GM18909 (cell line): Measurements from ENCODE around the gene RRP1.

ENCODE experiments used
- ATAC-seq: cut with Tn5 transposase; IDR thresholded peaks from one replicate; pipeline ENCODE4 v1.9.1; 2021; ENCODE audit warnings: mild to moderate bottlenecking; ENCODE audit not compliant: unreplicated experiment, poor library complexity

RRP1 gene, protein sequence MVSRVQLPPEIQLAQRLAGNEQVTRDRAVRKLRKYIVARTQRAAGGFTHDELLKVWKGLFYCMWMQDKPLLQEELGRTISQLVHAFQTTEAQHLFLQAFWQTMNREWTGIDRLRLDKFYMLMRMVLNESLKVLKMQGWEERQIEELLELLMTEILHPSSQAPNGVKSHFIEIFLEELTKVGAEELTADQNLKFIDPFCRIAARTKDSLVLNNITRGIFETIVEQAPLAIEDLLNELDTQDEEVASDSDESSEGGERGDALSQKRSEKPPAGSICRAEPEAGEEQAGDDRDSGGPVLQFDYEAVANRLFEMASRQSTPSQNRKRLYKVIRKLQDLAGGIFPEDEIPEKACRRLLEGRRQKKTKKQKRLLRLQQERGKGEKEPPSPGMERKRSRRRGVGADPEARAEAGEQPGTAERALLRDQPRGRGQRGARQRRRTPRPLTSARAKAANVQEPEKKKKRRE

DNA sequence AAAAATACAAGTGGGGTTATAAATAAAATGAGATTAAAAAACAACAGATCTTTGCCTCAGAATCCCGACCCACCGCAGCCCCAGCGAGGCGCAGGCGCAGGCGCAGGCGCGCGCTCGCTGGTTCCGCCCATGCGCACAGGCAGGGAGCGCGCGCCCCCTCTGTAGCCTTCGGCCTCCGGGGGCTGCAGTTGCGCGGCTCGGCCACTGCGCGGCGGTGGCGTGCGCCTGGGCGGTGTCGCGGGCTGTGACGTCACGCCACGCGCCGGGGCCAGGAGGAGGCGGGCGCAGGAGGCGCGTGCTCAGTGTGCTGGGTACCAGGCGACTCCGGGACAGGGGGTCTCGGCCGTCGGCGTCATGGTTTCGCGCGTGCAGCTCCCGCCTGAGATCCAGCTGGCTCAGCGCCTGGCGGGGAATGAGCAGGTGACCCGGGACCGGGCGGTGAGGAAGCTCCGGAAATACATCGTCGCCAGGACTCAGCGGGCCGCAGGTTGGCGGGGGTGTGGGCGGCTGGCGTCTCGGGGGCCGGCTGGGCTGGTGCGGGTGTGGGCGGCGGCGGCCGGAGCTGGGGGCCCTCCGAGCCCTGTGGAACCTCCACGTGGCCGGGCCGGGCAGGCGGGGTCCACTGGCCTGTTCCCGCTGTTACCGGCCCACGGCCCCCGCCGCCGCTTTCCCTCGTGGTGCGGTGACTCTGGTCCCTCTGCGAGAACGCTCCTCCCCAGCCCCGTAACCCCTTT is at the start of gene RRP1:
Gene RRP1, plus strand, starts transcription at position 302 of the 734 bp plus-strand sequence. Its CDS starts 53 bp downstream, at position 355.
- peak; percentile 80 for ATAC-seq

DNA sequence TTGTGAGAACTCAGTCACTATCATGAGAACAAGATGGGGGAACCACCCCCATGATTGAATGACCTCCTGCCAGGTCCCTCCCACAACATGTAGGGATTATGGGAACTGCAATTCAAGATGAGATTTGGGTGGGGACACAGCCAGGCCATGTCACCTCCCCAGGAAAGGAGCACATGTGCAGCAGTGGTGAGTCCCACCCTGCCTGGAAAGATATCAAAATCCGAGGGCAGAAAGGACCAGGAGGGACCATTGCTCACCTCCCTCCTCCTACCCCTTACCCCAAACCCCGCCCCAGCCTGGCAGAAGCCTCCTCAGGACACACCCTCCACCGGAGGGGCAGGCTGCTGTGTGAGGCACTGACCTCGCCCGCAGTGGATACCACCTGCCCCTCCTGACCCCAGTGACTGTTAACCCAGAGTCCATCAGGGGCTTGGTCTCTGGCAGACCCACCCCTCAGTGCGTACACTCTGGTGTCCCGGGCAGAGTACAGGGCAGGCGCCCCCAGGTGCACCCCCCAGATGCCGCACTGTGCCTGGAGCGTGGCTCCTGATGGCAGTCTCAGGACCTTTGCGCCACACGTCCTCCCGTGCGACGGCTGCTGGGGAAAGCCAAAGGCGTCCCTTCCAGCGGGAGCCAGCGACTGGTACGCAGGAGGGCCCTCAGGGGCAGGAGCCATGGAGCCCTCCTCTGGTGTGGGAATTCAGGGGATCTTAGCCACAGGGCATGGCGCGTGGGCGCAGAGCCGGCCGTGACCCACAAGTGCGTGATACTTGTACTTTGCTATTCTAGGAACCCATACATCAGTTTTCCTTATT is 49.5 kb upstream of the RRP1 start:
- ATAC-seq = no peak

DNA sequence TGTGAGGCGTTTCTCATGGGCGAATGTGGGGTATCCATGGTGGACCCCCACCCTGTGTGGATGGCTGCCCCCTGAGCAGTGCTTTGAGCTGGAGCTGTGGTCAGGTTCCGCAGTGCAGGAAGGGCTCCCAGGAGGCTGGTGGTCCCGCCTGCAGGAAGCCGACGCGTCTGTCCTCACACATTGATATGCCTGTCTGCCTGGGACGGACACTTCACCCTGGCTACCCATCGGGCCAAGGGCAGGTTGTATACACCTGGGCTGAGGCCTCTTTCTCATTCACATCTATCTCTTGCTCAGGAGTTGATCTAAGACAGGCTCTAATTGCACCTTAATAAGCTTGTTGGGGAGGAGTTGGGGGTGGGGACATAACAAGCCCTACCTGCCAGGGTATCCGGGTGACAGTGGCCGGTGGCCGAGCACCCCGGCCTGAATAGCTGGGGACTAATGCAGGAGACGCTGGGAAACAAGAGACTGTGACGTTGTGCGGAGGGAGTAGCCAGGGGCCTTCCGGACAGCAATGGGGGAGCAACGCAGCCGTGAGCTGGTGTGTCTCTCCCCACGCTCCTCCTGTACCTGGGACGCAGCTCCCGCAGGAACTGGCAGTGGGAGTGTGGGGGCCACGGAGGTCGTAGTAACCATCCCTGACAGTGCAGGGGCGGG is 48.8 kb upstream of the RRP1 start:
- ATAC-seq = no peak

DNA sequence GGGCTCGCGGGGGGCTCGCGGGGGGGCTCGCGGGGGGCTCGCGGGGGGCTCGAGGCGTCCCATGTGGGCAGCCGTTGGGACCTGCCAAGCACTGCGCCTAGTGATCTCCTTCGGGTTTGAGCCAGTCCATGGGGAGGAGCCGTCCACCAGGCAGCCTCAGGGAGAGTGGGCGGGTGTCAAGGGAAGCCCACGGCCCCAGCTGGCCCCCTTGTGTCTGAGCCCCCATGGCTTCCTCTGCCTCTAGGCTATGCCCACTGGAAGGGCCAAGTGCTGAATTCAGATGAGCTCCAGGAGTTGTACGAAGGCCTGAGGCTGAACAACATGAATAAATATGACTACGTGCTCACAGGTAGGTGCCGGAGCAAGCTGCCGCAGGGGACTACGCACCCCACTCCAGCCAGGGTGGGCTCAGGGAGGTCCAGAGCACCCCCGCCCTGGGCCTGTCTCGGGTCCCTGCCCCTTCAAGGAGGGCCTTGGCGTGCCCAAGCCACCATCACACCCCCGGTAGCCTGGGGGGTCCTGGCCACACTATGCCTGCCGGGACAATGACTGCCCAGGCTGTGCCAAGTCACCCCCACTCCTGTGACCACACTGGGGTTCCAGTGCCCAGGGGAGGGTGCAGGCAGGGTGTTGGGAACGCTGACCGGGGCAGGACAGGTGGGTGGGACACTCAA is 47.8 kb upstream of the RRP1 start:
- ATAC-seq = no peak

DNA sequence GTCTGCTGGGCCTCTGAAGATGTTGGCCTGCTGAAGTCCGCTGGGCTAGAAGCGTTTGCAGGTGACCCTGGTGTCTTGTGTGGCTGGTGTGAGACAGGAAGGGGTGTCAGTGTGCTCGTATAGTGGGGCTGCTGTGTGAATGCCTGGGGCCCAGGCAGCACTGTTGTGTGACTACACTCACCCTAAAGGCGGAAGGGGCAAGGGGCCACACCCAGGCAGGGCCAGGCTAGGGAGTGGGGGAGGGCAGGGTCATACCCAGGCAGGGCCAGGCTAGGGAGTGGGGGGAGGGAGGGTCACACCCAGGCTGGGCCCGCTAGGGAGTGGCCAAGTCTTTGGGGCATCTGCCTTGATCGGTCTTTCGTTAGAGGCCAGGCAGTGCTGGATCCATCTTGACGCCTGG is 45.4 kb upstream of the RRP1 start:
- ATAC-seq = no peak

DNA sequence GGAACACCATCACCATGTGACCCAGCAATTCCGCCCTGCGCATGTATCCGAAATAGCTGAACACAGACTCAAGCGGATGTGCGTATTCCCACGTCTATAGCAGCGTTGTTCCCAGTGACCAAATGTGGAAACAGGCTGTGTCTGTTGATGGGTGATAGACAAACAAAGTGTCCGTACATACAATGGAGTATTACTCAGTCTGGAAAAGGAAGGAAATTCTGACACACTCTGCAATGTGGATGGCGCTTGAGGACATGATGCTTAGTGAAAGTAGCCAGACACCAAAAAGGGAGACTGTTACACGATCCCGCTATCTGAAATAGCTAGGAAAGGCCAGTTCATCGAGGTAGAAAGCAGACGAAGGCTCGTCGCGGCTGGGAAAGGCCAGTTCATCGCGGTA is 44.7 kb upstream of the RRP1 start:
- ATAC-seq = no peak

DNA sequence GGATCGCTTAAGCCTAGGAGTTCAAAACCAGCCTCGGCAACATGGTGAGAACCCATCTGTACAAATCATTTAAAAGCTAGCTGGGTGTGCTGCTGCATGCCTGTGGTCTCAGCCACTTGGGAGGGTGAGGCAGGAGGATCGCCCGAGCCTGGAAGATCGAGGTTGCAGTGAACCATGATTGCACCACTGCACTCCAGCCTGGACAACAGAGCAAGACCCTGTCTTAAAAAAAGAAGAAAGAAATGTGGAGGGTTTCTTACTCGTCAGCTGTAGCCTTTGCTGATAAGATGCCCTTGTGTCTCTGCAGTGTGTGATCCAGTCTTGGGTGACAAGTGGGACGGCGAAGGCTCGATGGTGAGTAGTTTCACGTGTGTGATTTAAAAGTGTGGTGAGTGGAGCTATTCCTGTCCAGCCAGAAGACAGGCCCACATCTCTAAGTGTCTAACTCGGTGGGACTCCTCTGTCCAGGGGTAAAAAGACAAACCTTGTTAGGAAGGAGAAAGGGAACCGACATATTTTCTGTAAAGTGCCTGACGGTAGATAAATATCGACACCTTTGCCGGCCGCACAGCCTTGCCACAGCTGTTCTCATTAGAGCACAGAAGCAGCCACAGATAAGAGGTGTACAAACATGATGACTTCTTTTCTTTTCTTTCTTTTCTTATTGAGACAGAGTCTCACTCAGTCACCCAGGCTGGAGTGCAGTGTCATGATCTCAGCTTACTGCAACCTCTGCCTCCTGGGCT is 43.4 kb upstream of the RRP1 start:
- no peak for ATAC-seq

DNA sequence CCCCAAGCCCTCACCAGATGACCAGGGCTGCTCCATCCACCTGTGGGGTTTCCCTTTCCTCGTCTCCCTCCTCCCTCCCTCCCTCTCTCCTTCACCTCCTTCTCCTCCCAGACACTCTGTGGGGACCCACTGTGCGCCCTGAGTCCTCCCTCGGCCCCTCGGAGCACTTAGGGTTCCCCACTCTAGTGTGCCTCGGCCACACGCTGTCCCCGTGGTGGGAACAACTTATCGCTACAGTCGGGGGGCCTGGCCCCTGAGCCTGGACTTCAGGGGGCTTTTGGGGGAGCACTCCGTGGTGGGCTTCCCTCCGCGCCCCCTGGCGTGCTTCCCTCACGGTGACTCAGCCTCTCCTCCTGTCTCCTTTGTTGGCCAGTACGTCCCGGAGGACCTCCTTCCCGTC is 40.8 kb upstream of the RRP1 start:
- ATAC-seq = no peak

DNA sequence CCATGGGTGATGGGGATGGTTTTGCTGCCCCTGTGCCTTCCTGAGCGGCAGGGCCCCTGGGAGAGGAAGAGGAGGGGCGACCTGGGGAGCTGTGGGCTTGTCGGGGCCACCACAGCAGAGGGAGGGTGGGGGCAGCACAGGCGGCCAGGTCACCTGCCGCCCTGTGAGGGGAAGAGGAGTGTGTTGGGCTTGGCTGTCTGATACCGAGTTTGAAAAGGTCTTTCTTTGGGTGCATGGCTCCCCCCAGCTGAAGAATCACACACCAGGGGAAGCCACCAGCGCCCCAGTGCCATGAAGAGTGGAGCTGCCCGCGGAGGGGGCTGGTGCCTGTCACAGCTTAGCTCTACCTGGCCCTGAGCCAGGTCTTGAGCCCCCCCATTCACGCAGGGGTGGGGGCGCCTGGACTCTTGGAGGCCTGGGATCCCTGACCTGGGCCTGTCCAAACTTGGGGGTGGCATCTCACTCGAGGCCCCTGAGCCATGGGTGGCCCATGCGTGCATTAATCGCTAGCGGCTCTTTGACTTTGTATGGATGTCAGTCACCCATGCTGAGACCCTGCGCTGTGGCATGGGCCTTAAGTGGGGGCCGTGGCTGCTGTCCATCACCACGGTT is 39.6 kb upstream of the RRP1 start:
- ATAC-seq = no peak

DNA sequence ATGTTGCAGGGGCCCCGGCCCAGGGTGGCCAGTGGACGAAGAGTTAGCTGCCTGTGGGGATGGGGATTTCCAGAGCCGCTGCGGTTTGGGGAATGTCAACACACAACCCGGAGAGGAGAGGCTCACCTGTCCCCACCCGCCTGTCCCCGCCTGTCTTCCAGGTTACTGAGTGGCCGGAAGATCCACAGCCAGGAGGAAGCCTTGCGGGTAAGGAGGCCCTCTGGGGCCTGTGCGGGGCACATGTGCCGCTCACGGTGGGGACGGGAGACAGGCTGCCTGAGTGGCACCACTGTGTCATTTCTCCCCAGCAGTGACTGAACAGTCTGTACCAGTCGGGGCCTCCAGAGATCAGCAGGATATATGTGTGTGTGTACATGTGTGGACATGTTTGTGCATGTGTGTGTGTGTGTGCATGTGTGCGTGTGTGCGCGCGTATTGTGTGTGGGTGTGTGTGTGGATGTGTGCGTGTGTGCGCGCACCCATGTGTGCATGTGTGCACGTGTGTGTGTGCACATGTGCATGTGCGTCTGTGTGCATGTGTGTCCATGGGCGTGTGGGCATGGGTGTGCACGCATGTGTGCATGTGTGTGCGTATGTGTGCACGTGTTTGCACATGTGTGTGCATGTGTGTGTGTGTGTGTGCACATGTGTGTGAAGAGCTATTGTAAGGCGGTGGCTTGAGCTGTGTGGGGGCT is 38.9 kb upstream of the RRP1 start:
- ATAC-seq = no peak

DNA sequence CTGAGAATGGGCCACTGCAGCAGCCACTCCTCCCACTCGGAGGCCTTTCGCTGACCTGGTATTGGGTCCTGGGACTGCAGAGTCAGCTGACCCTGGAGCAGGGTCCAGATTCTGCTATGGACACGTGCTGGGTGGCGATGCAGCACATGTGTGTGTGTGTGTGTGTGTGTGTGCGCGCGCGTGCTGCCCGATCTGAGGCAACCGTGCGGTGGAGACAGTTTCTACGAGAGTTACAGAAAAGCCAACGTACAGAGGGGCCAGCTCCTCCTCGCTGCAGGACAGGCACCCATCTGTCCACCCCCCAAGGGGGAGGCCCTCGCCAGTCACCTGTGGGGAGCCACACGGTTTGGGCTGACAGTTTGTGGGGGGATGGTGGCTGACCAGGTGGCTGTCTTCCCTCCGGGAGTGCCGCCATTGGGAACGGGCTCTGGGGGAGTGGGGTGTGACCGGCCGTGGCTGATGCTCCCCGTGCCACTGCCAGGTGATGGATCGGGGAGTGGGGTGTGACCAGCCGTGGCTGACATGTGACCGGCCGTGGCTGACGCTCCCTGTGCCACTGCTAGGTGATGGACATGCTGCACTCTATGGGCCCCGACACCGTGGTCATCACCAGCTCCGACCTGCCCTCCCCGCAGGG is 37.3 kb upstream of the RRP1 start:
- ATAC-seq = no peak

DNA sequence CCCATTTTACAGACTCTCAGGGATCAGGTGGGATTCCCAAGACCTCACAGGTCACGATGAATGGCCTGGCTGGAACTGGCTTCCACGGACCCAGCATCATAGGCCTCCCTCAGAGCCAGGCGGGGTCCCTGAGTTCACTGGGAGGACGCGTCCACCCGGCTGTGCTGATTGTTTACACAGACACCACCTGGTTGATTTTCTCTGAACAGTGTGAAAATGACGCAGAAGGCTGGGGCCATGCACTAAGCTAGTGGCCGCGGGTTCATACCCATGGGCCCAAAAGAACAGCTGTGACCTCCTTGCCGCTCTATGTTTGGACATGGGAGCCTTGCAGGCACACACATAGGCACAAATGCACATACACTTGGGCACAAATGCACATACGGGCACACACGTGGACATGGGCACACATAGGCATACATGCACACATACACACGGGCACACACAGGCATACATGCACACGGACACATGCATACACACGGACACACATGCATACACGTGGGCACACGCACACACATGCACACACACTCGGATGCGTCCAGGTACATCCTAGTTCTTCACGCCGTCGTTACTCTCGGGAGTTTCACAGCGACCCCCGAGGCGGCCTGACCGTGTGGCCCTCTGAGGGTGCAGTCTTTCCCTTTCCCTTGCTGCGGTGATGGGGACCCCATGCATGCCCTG is 36.5 kb upstream of the RRP1 start:
- ATAC-seq = no peak

DNA sequence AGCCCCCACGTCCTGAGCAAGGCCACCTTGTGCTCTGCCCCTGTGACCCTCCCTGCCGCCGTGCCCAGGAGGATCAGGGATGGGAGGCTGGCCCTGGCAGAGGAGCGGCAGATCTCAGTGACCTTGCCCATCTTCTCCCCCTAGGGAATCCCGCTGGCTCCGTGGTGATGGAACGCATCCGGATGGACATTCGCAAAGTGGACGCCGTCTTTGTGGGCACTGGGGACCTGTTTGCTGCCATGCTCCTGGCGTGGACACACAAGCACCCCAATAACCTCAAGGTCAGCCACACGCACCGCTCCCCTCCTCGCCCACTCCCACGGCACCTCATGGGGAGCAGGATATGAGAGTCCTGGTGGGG is 36.0 kb upstream of the RRP1 start:
- no peak for ATAC-seq

DNA sequence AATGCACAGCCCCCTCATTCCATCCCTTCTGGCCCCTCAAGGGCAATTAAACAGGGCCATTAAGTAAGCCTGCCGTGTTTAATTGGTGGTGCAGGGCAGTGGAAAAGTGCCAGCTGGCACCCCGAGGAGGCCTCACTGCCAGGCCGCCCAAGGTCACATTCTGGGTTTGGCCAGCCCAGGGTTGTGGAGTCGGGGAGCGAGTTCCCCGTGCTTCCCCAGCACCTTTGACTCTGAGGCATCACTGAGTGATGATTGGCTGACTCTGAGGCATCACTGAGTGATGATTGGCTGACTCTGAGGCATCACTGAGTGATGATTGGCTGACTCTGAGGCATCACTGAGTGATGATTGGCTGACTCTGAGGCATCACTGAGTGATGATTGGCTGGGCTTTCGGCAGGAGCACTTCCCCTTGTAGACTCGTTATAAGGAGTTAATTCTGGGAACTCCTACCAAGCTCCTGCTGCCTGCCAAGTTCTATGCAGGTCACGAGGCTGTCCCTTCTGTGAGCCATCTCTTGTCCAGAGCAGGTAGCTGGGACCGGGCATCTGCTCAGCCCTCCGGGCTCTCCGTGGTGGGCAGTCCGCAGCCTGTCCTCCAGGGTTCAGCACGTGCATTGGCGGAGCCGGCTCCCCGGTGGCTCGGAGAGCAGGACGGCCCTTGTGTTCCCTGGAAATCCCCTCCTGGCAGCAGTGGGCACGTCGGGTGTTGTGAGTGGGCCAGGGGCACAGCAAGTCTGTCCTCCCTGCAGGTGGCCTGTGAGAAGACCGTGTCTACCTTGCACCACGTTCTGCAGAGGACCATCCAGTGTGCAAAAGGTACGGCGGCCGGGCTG is 34.2 kb upstream of the RRP1 start:
- no peak for ATAC-seq

DNA sequence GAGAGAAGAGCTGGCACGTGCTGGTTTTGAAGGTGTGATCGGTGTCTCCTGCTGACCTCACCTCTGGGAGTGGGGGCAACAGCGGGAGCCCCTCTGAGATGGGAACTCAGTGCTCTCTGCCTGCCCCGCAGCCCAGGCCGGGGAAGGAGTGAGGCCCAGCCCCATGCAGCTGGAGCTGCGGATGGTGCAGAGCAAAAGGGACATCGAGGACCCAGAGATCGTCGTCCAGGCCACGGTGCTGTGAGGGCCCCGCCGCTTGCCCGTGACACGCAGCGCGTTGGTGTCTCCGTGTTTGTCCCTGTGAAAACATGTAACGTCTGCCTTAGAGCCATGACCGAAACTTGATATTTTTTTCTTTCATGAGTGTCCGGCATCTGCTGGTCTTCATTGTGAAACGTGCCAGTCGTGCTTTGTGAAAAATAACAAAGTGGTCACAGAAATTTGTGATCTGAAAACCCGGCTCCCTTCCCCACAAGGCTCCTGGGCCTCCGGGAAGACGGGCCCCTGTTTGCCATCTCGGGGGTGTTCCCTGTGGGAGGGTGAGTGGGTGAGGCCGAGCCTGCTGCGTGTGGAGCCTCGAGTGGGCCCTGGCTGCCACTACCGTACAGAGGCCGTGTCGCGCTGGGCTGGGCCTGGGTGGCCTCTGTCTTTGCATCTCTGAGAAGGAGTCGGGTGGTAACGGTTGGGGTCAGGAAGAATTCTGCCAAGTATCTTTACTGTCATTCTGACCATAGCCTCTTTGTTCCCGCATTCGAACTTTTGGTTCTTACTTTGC is 33.4 kb upstream of the RRP1 start:
- ATAC-seq = no peak

DNA sequence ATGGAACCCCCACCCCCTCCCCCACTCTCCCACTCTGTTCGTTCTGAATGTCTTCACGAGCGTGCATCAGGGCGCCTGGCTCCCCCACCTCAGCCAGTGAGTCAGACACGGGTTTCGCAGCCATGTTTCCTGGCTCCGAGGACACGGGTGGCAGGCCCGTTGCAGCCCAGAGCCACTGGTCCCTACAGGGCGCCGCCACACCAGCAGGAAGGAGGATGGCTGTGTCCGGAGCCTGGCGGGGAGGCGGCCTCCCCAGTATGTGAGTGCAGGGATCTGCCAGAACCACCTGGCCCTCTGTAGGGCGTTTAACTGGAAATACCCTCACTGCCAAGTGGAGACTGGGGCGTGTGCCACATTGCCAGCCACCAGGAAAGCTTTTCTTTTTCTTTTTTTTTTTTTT is 31.8 kb upstream of the RRP1 start:
- ATAC-seq = no peak
